SK-N-SH (cell line): ENCODE data around the gene RNASEH1.

Source experiments
- CTCF ChIP-seq: fragments of 200-600 bp; sonication (generic); IDR thresholded peaks from 2 replicates; pipeline ENCODE4 v1.6.1; 2017; ENCODE audit warnings: antibody characterized with exemption, mild to moderate bottlenecking, moderate library complexity
- EP300 ChIP-seq, 2 experiments: IDR thresholded peaks; 2 replicates each; pipeline versions ENCODE4 v1.4.0 to v1.6.1; 2012; ENCODE audit warnings: borderline replicate concordance in 1 of 2, low read depth in 1 of 2, low read length in 1 of 2
- FOSL2 ChIP-seq: IDR thresholded peaks from 2 replicates; pipeline ENCODE4 v1.4.0; 2012; ENCODE audit warnings: low read depth, mild to moderate bottlenecking, moderate library complexity, borderline replicate concordance
- GABPA ChIP-seq: IDR thresholded peaks from 2 replicates; pipeline ENCODE4 v1.4.0; 2012; ENCODE audit warnings: low read depth, mild to moderate bottlenecking
- JUND ChIP-seq: IDR thresholded peaks from 2 replicates; pipeline ENCODE4 v1.4.0; 2012
- NRF1 ChIP-seq: IDR thresholded peaks from 2 replicates; pipeline ENCODE4 v1.6.1; 2012; ENCODE audit warnings: low read depth, mild to moderate bottlenecking, low read length
- RAD21 ChIP-seq: IDR thresholded peaks from 2 replicates; pipeline ENCODE4 v1.6.1; 2012; ENCODE audit warnings: mild to moderate bottlenecking, low read length
- RCOR1 ChIP-seq: fragments of 150-350 bp; IDR thresholded peaks from 2 replicates; pipeline ENCODE4 v1.6.1; 2017; ENCODE audit warnings: antibody characterized with exemption, low read length
- TAF1 ChIP-seq: IDR thresholded peaks from 2 replicates; pipeline ENCODE4 v1.6.1; 2012; ENCODE audit warnings: low read depth, mild to moderate bottlenecking, low read length, moderate library complexity, borderline replicate concordance
- TCF12 ChIP-seq: IDR thresholded peaks from 2 replicates; pipeline ENCODE4 v1.4.0; 2012

DNA sequence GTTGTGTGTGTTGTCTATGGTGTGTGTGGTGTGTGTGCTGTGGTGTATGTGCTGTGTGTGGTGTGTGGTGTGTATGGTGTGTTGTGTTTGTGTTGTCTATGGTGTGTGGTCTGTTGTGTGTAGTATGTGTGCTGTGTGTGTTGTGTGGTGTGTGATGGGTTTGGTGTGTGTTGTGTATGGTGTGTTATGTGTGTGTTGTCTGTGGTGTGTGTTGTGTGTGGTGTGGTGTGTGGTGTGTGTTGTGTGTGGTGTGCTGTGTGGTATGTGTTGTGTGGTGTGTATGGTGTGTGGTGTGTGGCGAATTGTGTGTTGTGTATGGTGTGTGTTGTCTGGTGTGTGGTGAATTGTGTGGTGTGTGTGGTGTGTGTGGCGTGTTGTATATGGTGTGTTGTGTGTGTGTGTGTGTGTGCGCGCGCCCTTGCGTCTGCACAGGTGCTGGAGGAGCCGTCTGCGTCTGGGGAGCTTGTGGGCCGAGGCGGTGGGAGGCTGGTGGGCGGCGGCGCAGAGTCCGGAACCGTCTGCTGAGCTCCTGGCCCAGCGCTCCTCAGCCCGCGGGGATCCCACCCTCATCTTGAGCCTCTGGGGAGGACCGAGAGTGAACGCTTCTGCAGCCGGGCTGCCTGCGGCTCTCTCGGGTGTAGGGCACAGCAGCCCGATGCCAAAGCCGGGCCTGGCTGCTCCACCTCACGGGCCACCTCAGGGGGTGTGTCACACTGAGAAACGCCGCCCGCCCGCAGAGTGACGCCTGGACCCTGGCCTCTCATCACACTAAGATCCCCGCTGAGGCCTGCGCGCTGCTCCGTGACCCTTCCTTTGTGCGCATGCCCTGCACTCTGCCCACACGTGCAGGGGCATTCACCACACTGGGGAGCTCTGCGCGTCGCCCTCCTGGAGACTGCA is 30.0 kb downstream of the RNASEH1 start:
- TF ChIP-seq CTCF (no peak), RCOR1 (no peak), TCF12 (no peak), EP300 (IDR thresholded peaks at IDR 0.05; ENCODE audit: borderline replicate concordance in 1 of 2, low read depth in 1 of 2, low read length in 1 of 2) (no peak), GABPA (no peak), FOSL2 (no peak), RAD21 (no peak), TAF1 (no peak), NRF1 (no peak), JUND (no peak)
